Stomach (tissue), 4 donors: ENCODE measurements around the gene PROM2.

Experiments used
- EP300 ChIP-seq: sonication (generic); formaldehyde crosslinking; IDR thresholded peaks from one replicate; pipeline ENCODE4 v1.6.1; 2017; ENCODE audit warnings: antibody characterized with exemption
- POLR2A ChIP-seq, 4 donors: fragments of 450-650 bp; IDR thresholded peaks; one replicate each; pipeline ENCODE4 v1.6.1; 2016; ENCODE audit warnings: antibody characterized with exemption in 4 of 4, control low read depth in 2 of 4, mild to moderate bottlenecking in 1 of 4, moderate library complexity in 1 of 4
- POLR2AphosphoS5 ChIP-seq, 3 donors: sonication (generic); formaldehyde crosslinking; IDR thresholded peaks; one replicate each; pipeline ENCODE4 v1.6.1; 2016; ENCODE audit warnings: antibody characterized with exemption in 3 of 3
- TF ChIP-seq, protein P1 (sequence below), 7 experiments: fragments of 450-650 bp in 4 of 7; fragments of 200-600 bp in 3 of 7; sonication (generic) in 3 of 7; IDR thresholded peaks; one replicate each; pipeline ENCODE4 v1.5.1; 2016 to 2019; ENCODE audit warnings: antibody characterized with exemption in 7 of 7, control low read depth in 2 of 7, mild to moderate bottlenecking in 1 of 7

DNA sequence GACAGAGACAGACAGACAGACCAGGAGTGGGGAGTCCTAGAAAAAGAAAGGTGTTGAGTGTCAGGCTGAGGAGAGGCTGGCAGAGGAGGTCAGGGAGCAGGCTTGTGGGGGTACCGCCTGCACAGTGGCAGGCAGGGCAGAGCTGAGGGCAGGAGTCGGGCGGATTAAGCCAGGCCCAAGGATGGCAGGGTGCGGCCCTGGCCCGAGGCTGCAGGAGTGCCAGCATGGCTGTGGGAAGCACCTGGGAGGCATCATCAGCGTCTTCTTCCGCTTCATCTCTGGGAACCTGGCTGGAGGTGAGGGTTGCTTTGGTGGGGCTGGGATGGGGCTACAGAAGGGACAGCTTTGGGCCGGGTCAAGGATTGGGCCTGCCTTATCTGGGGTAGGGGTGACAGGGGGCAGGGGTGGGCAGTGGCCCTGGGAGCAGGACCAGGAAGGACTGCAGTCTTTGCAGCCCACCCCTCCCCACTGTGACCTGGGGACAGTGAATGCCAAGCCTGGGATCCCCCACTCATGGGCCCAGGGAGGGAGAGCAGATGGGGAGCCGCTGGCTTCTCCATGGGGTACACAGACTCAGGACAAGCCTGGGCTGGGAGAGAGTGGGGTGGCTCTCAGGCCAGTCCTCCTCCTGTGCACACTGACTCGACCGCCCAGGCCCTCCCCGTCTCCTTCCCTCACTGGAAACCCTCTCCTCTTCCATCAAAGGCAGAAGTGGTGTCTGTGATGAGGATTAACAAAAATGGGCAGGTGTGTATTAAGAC, 43.6 kb downstream of the PROM2 start:
- TF ChIP-seq EP300 (no peak), POLR2A (IDR thresholded peaks at IDR 0.05) (no peak), POLR2AphosphoS5 (IDR thresholded peaks at IDR 0.05) (no peak)
- TF ChIP-seq, protein P1, sequence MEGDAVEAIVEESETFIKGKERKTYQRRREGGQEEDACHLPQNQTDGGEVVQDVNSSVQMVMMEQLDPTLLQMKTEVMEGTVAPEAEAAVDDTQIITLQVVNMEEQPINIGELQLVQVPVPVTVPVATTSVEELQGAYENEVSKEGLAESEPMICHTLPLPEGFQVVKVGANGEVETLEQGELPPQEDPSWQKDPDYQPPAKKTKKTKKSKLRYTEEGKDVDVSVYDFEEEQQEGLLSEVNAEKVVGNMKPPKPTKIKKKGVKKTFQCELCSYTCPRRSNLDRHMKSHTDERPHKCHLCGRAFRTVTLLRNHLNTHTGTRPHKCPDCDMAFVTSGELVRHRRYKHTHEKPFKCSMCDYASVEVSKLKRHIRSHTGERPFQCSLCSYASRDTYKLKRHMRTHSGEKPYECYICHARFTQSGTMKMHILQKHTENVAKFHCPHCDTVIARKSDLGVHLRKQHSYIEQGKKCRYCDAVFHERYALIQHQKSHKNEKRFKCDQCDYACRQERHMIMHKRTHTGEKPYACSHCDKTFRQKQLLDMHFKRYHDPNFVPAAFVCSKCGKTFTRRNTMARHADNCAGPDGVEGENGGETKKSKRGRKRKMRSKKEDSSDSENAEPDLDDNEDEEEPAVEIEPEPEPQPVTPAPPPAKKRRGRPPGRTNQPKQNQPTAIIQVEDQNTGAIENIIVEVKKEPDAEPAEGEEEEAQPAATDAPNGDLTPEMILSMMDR (IDR thresholded peaks at IDR 0.05), result no peak
